ENCODE results near the gene LCP2. TPM values are rescaled to one million over a fixed set of nuclear protein-coding genes. Genes with fewer than 3 reads are reported as not detected.

Gene LCP2
- total RNA-seq, 2 donors from 2014 or later: 1.6 to 2.6 TPM

- TF ChIP-seq CTCF (IDR thresholded peaks at IDR 0.05) (peak in 1 of 7 experiments; percentile 10), POLR2A (IDR thresholded peaks at IDR 0.05) (no peak)
- Histone ChIP-seq H3K4me3 (no peak overlapping the region), H3K27ac (no peak overlapping the region), H3K4me1 (no peaks in the 10 kb centered on the region), H3K36me3 (replicated peaks in 1 of 2; ENCODE audit: insufficient read depth in 1 of 2, low read depth in 2 of 2) (no peaks in the 10 kb centered on the region), H3K9me3 (no peaks in the 10 kb centered on the region), H3K27me3 (no peaks in the 10 kb centered on the region)
- intact Hi-C loops (cut with DNase I): no loop called here
- ATAC-seq (no peak), DNase-seq (no peak)
- 35 to 43% methylated on average over 7 to 8 of the region's 8 CpGs for WGBS, 2 donors
Observed at GRCh38 chr5:170273968-170274710, 23.4 kb downstream of the LCP2 start.

- DNase-seq (no peak), ATAC-seq (no peak)
- TF ChIP-seq POLR2A (IDR thresholded peaks at IDR 0.05): no peak
- H3K4me1 ChIP-seq: peaks cover 6% of the 10 kb centered on the region
- H3K27me3 ChIP-seq: no peaks in the 10 kb centered on the region
- WGBS, 2 donors: 72 to 76% methylated on average over 15 of the region's 15 CpGs
- no peak overlapping the region for H3K4me3 ChIP-seq
- no peak overlapping the region for H3K27ac ChIP-seq
- no peaks in the 10 kb centered on the region for H3K36me3 ChIP-seq (replicated peaks in 1 of 2; ENCODE audit: insufficient read depth in 1 of 2, low read depth in 2 of 2)
- H3K9me3 ChIP-seq: no peaks in the 10 kb centered on the region
- intact Hi-C loops (cut with DNase I): no loop called here
Observed at GRCh38 chr5:170270293-170271069, 27.1 kb downstream of the LCP2 start.

- H3K27ac ChIP-seq: peak overlapping the region in 1 of 4 donors; percentile 60
- DNase-seq (peak in 1 of 4 donors; percentile 57), ATAC-seq (no peak)
- H3K27me3 ChIP-seq: no peaks in the 10 kb centered on the region
- H3K36me3 ChIP-seq (replicated peaks in 1 of 2; ENCODE audit: insufficient read depth in 1 of 2, low read depth in 2 of 2): no peaks in the 10 kb centered on the region
- 71 to 76% methylated on average over 7 of the region's 7 CpGs for WGBS, 2 donors
- intact Hi-C loops (cut with DNase I): loop anchor here (10.0 kb wide), 1 partner anchor 155 kb away; no protein-coding TSS in a partner anchor
- H3K4me1 ChIP-seq: peaks cover 6% of the 10 kb centered on the region
- TF ChIP-seq POLR2A (IDR thresholded peaks at IDR 0.05): no peak
- no peak for TF ChIP-seq CTCF (IDR thresholded peaks at IDR 0.05)
- H3K4me3 ChIP-seq: no peak overlapping the region
- no peaks in the 10 kb centered on the region for H3K9me3 ChIP-seq
Observed at GRCh38 chr5:170269579-170269978, 28.0 kb downstream of the LCP2 start.

GRCh38 chr5:170268884-170269283 lies 28.7 kb downstream of the LCP2 start:
- TF ChIP-seq POLR2A (IDR thresholded peaks at IDR 0.05): no peak
- TF ChIP-seq CTCF (IDR thresholded peaks at IDR 0.05): no peak
- no peaks in the 10 kb centered on the region for H3K9me3 ChIP-seq
- WGBS, 2 donors: 17 to 21% methylated on average over 3 of the region's 3 CpGs
- ATAC-seq (no peak), DNase-seq (peak in 1 of 4 donors; percentile 52)
- H3K36me3 ChIP-seq (replicated peaks in 1 of 2; ENCODE audit: insufficient read depth in 1 of 2, low read depth in 2 of 2): no peaks in the 10 kb centered on the region
- H3K27ac ChIP-seq: peak overlapping the region in 1 of 4 donors; percentile 60
- intact Hi-C loops (cut with DNase I): loop anchor here (10.0 kb wide), 1 partner anchor 156 kb away; no protein-coding TSS in a partner anchor
- no peak overlapping the region for H3K4me3 ChIP-seq
- H3K27me3 ChIP-seq: no peaks in the 10 kb centered on the region
- H3K4me1 ChIP-seq: peaks cover 6% of the 10 kb centered on the region

GRCh38 chr5:170268153-170268689 lies 29.4 kb downstream of the LCP2 start:
- no peaks in the 10 kb centered on the region for H3K27me3 ChIP-seq
- H3K4me1 ChIP-seq: peaks cover 6% of the 10 kb centered on the region
- no peak for ATAC-seq
- H3K27ac ChIP-seq: no peak overlapping the region
- H3K9me3 ChIP-seq: no peaks in the 10 kb centered on the region
- H3K4me3 ChIP-seq: no peak overlapping the region
- no peak for TF ChIP-seq CTCF (IDR thresholded peaks at IDR 0.05)
- intact Hi-C loops (cut with DNase I): loop anchor here (10.0 kb wide), 1 partner anchor 157 kb away; no protein-coding TSS in a partner anchor
- H3K36me3 ChIP-seq (replicated peaks in 1 of 2; ENCODE audit: insufficient read depth in 1 of 2, low read depth in 2 of 2): no peaks in the 10 kb centered on the region
- DNase-seq: no peak
- 29 to 38% methylated on average over 14 to 15 of the region's 15 CpGs for WGBS, 2 donors
